GM23248 (cell line): ENCODE results near the gene UHMK1. TPM values are rescaled to one million over a fixed set of nuclear protein-coding genes. Genes with fewer than 3 reads are reported as not detected.

ENCODE experiments used
- DNase-seq: peaks from one replicate; pipeline ENCODE4 v3.0.0-alpha.2; 2015
- H2AFZ ChIP-seq: fragments of 200-600 bp; sonication (generic); 2 replicates; pipeline ENCODE4 v1.6.1; 2016; ENCODE audit warnings: antibody characterized with exemption
- H3F3A ChIP-seq: fragments of 200-600 bp; sonication (generic); 2 replicates; pipeline ENCODE4 v1.6.1; 2016; ENCODE audit warnings: mild to moderate bottlenecking, antibody characterized with exemption, mixed run types; ENCODE audit not compliant: insufficient read depth
- H3K27ac ChIP-seq: fragments of 200-600 bp; sonication (generic); 2 replicates; pipeline ENCODE4 v1.5.1; 2016; ENCODE audit warnings: mild to moderate bottlenecking
- H3K27me3 ChIP-seq: fragments of 200-600 bp; sonication (generic); replicated peaks from 2 replicates; pipeline ENCODE4 v1.6.1; 2016; ENCODE audit warnings: mild to moderate bottlenecking; ENCODE audit not compliant: insufficient read depth
- H3K36me3 ChIP-seq: fragments of 200-600 bp; sonication (generic); 2 replicates; pipeline ENCODE4 v1.6.1; 2016; ENCODE audit warnings: low read depth, mild to moderate bottlenecking
- H3K4me1 ChIP-seq: fragments of 200-600 bp; sonication (generic); 2 replicates; pipeline ENCODE4 v1.6.1; 2016; ENCODE audit warnings: mild to moderate bottlenecking; ENCODE audit not compliant: insufficient read depth
- H3K4me2 ChIP-seq: fragments of 200-600 bp; sonication (generic); one replicate; pipeline ENCODE4 v1.6.1; 2016; ENCODE audit warnings: mild to moderate bottlenecking; ENCODE audit not compliant: unreplicated experiment
- H3K4me3 ChIP-seq: fragments of 200-600 bp; sonication (generic); 2 replicates; pipeline ENCODE4 v1.5.1; 2016; ENCODE audit warnings: mild to moderate bottlenecking
- H3K79me2 ChIP-seq: fragments of 200-600 bp; sonication (generic); 2 replicates; pipeline ENCODE4 v1.6.1; 2016; ENCODE audit warnings: mild to moderate bottlenecking; ENCODE audit not compliant: insufficient read depth
- H3K9ac ChIP-seq: fragments of 200-600 bp; sonication (generic); 2 replicates; pipeline ENCODE4 v1.6.1; 2016; ENCODE audit warnings: mild to moderate bottlenecking
- H3K9me2 ChIP-seq: fragments of 200-600 bp; sonication (generic); 2 replicates; pipeline ENCODE4 v1.6.1; 2016; ENCODE audit warnings: mixed run types, mild to moderate bottlenecking, moderate library complexity; ENCODE audit not compliant: insufficient read depth
- H3K9me3 ChIP-seq: fragments of 200-600 bp; sonication (generic); one replicate; pipeline ENCODE4 v1.6.1; 2017; ENCODE audit warnings: low read depth
- H4K20me1 ChIP-seq: fragments of 200-600 bp; sonication (generic); 2 replicates; pipeline ENCODE4 v1.6.0; 2016; ENCODE audit not compliant: insufficient read depth
- EZH2 ChIP-seq: fragments of 200-600 bp; sonication (generic); IDR thresholded peaks from 2 replicates; pipeline ENCODE4 v1.6.1; 2018; ENCODE audit warnings: antibody characterized with exemption, mild to moderate bottlenecking; ENCODE audit not compliant: insufficient read depth, poor library complexity, severe bottlenecking
- EZH2phosphoT487 ChIP-seq: fragments of 200-600 bp; sonication (generic); IDR thresholded peaks from 2 replicates; pipeline ENCODE4 v1.6.1; 2018; ENCODE audit warnings: antibody characterized with exemption, moderate library complexity, mild to moderate bottlenecking, low read depth; ENCODE audit not compliant: insufficient read depth
- WGBS, 2 experiments: methylation state at CpG; one replicate each; pipeline ENCODE4 v1.1.6; 2015 to 2017; ENCODE audit warnings: low lambda C conversion rate in 2 of 2, low coverage in 1 of 2; ENCODE audit errors: missing lambda C conversion rate in 2 of 2; 5-methylcytosine and 5-hydroxymethylcytosine counted together
- in situ Hi-C: fragments of 300-500 bp; cut with MboI; formaldehyde crosslinking; loops from 2 replicates; pipeline ENCODE4 v1.15.0; 2020
- polyA plus RNA-seq: library from polyadenylated mRNA; unstranded; fragments of >200 nt; fragmentation: Nextera tagmentation; extraction: Ambion mirVana; gene quantifications from 2 replicates; pipeline ENCODE4 v1.2.1, GENCODE V29; 2016
- small RNA-seq: library from RNA; depleted of rRNA; stranded (forward); fragments of <200 nt; gene quantifications from one replicate; pipeline ENCODE3, GENCODE V24; 2014; ENCODE audit warnings: low read depth, low replicate concordance
- total RNA-seq: library from RNA; depleted of rRNA; stranded (reverse); fragments of >200 nt; shearing (Covaris generic); gene quantifications from 2 replicates; pipeline ENCODE4 v1.2.3, GENCODE V29; 2014; rRNA removed

The UHMK1 gene
- total and polyA plus RNA-seq, 2 experiments from 2014 or later = 20.1 to 60.6 TPM

- TF ChIP-seq EZH2phosphoT487 (no peak), EZH2 (no peak)
- WGBS, 2 experiments = 2 to 24% methylated on average over 1 of the region's 1 CpG
- H3K36me3 ChIP-seq = peaks cover 76% of the 10 kb centered on the region
- in situ Hi-C loops = no loop called here
- H4K20me1 ChIP-seq = peaks cover 40% of the 10 kb centered on the region; the same call in 1 of the 2 replicates
- no peaks in the 10 kb centered on the region for H3K9me3 ChIP-seq
- peak overlapping the region; percentile 46 for H3K27ac ChIP-seq
- peak overlapping the region; percentile 34; the same call in 1 of the 2 replicates for H3K9ac ChIP-seq
- H3K79me2 ChIP-seq = peaks cover 100% of the 10 kb centered on the region
- peaks cover 87% of the 10 kb centered on the region for H3F3A ChIP-seq
- H3K4me2 ChIP-seq = peak overlapping the region; percentile 52
- no peak overlapping the region for H2AFZ ChIP-seq
- H3K27me3 ChIP-seq = no peaks in the 10 kb centered on the region
- peak overlapping the region; percentile 22; the same call in 1 of the 2 replicates for H3K4me3 ChIP-seq
- DNase-seq = no peak
- no peaks in the 10 kb centered on the region for H3K9me2 ChIP-seq
- H3K4me1 ChIP-seq = peaks cover 69% of the 10 kb centered on the region
Measured at GRCh38 chr1:162571696-162572095, 74.1 kb downstream of the UHMK1 start.

GRCh38 chr1:162573136-162573535 is 75.5 kb downstream of the UHMK1 start:
- Histone ChIP-seq H3K9ac (peak overlapping the region; percentile 34), H3K27ac (peak overlapping the region; percentile 46), H2AFZ (no peak overlapping the region), H3K4me3 (0 out of 2 replicates have a peak overlapping the region, but pooled peaks have one; percentile 4), H3K4me2 (peak overlapping the region; percentile 41), H3F3A (peaks cover 84% of the 10 kb centered on the region), H3K9me2 (no peaks in the 10 kb centered on the region), H3K4me1 (peaks cover 59% of the 10 kb centered on the region), H3K27me3 (no peaks in the 10 kb centered on the region), H3K9me3 (no peaks in the 10 kb centered on the region), H3K36me3 (peaks cover 74% of the 10 kb centered on the region), H3K79me2 (peaks cover 100% of the 10 kb centered on the region), H4K20me1 (peaks cover 31% of the 10 kb centered on the region; the same call in 1 of the 2 replicates)
- in situ Hi-C loops = no loop called here
- no peak for DNase-seq
- no peak for TF ChIP-seq EZH2phosphoT487
- no peak for TF ChIP-seq EZH2
- 40 to 63% methylated on average over 1 of the region's 1 CpG for WGBS, 2 experiments

- H3K9me3 ChIP-seq = no peaks in the 10 kb centered on the region
- peak overlapping the region; percentile 16 for H3K27ac ChIP-seq
- no peak for DNase-seq
- H3K4me2 ChIP-seq = no peak overlapping the region
- TF ChIP-seq EZH2 (no peak), EZH2phosphoT487 (no peak)
- no peaks in the 10 kb centered on the region for H3K9me2 ChIP-seq
- H3K79me2 ChIP-seq = peaks cover 100% of the 10 kb centered on the region
- H3K4me1 ChIP-seq = peaks cover 11% of the 10 kb centered on the region
- in situ Hi-C loops = no loop called here
- H3K9ac ChIP-seq = no peak overlapping the region
- H3K4me3 ChIP-seq = no peak overlapping the region
- H3K36me3 ChIP-seq = peaks cover 79% of the 10 kb centered on the region
- H3F3A ChIP-seq = peaks cover 83% of the 10 kb centered on the region
- H2AFZ ChIP-seq = no peak overlapping the region
- no peaks in the 10 kb centered on the region for H3K27me3 ChIP-seq
- H4K20me1 ChIP-seq = peaks cover 11% of the 10 kb centered on the region; the same call in 1 of the 2 replicates
- WGBS, 2 experiments = 44 to 51% methylated on average over 4 of the region's 4 CpGs
Measured at GRCh38 chr1:162578071-162578700, 80.6 kb downstream of the UHMK1 start.

GRCh38 chr1:162578936-162579335 is 81.3 kb downstream of the UHMK1 start:
- 93 to 98% methylated on average over 1 of the region's 1 CpG for WGBS, 2 experiments

More at GRCh38 chr1:162578936-162579335, 81.3 kb downstream of the UHMK1 start:
- H3K36me3 ChIP-seq = peaks cover 87% of the 10 kb centered on the region
- no peaks in the 10 kb centered on the region for H3K27me3 ChIP-seq
- H3K4me2 ChIP-seq = no peak overlapping the region
- no peak overlapping the region for H2AFZ ChIP-seq
- H4K20me1 ChIP-seq = peaks cover 6% of the 10 kb centered on the region; the same call in 1 of the 2 replicates
- DNase-seq = no peak
- H3F3A ChIP-seq = peaks cover 84% of the 10 kb centered on the region
- peak overlapping the region; percentile 16 for H3K27ac ChIP-seq
- no peak overlapping the region for H3K4me3 ChIP-seq
- in situ Hi-C loops = no loop called here
- no peak overlapping the region for H3K9ac ChIP-seq
- H3K9me2 ChIP-seq = no peaks in the 10 kb centered on the region
- TF ChIP-seq EZH2phosphoT487 = no peak
- TF ChIP-seq EZH2 = no peak
- H3K9me3 ChIP-seq = no peaks in the 10 kb centered on the region
- peaks cover 6% of the 10 kb centered on the region; the same call in 1 of the 2 replicates for H3K4me1 ChIP-seq
- H3K79me2 ChIP-seq = peaks cover 100% of the 10 kb centered on the region

Small RNAs within 50 kb of the gene (small RNA-seq; reads per million reads assigned to genes)
- gene UQCRBP2 = not detected

Other genes with a start within 250 kb of the UHMK1 start
- gene SPATA46, start 121.0 kb upstream of the UHMK1 start, total RNA-seq = not detected in 2 replicates
- not detected in 2 replicates for gene SPATA46, start 121.0 kb upstream of the UHMK1 start, polyA plus RNA-seq
- gene C1orf226, start 116.1 kb upstream of the UHMK1 start, total RNA-seq = under 0.01 and 0.13 TPM in 2 replicates
- gene C1orf226, start 116.1 kb upstream of the UHMK1 start, polyA plus RNA-seq = 0.04 and 0.08 TPM in 2 replicates
- gene SH2D1B, start 85.7 kb upstream of the UHMK1 start, total RNA-seq = not detected in 2 replicates
- gene SH2D1B, start 85.7 kb upstream of the UHMK1 start, polyA plus RNA-seq = 0.38 TPM in 1 of 2 replicates, not detected in the other
- gene UAP1, start 63.9 kb downstream of the UHMK1 start, total RNA-seq = 406 and 457 TPM in 2 replicates
- gene UAP1, start 63.9 kb downstream of the UHMK1 start, polyA plus RNA-seq = 524 and 534 TPM in 2 replicates
- 194 and 196 TPM in 2 replicates for gene DDR2, start 134.6 kb downstream of the UHMK1 start, total RNA-seq
- 94.7 and 96.1 TPM in 2 replicates for gene DDR2, start 134.6 kb downstream of the UHMK1 start, polyA plus RNA-seq